ENCODE results near the gene ATP5MC3. TPM values are rescaled to one million over a fixed set of nuclear protein-coding genes. Genes with fewer than 3 reads are reported as not detected.
A peak's percentile ranks its signal among the peaks of the same experiment; 100 is the strongest.

The ATP5MC3 gene
- total and polyA plus RNA-seq, 2 experiments from 2014 or later = 185 to 557 TPM

DNA sequence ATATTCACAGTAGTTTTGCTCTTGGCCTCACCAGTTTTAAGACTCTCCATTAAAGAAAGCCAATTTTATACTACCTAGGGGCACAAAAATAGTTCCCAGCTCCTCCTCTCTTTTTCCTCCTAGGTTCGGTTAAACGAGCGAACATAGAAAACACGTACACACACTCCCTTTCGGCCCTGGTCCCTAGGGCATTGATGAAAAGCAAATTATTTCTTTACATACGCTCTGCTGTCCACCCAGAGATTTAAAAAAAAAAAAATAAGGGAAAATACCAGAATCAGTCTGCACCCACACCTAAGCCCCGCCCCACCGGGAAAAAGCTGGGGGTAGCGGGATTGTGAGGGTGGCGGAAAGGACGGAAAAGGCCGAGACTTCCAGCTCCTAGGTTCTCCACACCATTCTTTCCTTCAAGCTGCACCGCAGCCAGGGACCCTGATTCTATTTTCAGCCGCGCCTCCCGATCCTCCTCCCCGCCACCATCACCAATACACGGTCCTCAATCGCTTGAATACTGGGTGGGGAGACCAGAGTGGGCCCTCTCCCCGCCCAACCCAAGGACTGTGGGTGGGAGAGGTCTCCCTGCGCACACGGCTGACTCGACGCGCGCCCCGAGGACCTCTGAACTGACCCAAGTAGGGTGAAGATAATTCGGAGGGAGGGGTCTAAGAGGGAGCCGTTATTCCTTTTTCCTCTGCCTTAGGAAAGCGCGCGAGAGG, 14.3 kb downstream of the ATP5MC3 start:
- peaks cover 5% of the 10 kb centered on the region for H3K27me3 Mint-ChIP-seq (ENCODE audit: insufficient read depth, low read depth, poor library complexity)
- Histone ChIP-seq H3K4me2 (peak overlapping the region; percentile 90), H3K27ac (ENCODE audit: low read depth) (peak overlapping the region; percentile 96), H3K4me3 (peak overlapping the region; percentile 96), H3K79me2 (replicated peaks; ENCODE audit: insufficient read depth) (peaks cover 55% of the 10 kb centered on the region), H3K4me1 (ENCODE audit: insufficient read depth) (peaks cover 15% of the 10 kb centered on the region; the same call in 1 of the 2 replicates), H4K20me1 (replicated peaks; ENCODE audit: insufficient read depth) (peaks cover 19% of the 10 kb centered on the region; the same call in 1 of the 2 replicates), H3F3A (replicated peaks; ENCODE audit: low read depth) (no peaks in the 10 kb centered on the region), H3K27me3 (ENCODE audit: insufficient read depth) (no peaks in the 10 kb centered on the region), H2AFZ (peak overlapping the region; percentile 91), H3K9me2 (ENCODE audit: insufficient read depth) (no peaks in the 10 kb centered on the region), H3K36me3 (ENCODE audit: insufficient read depth) (no peaks in the 10 kb centered on the region)
- peaks cover 10% of the 10 kb centered on the region; the same call in 2 of the 3 replicates for H3K4me1 Mint-ChIP-seq
- TF ChIP-seq, protein P1, sequence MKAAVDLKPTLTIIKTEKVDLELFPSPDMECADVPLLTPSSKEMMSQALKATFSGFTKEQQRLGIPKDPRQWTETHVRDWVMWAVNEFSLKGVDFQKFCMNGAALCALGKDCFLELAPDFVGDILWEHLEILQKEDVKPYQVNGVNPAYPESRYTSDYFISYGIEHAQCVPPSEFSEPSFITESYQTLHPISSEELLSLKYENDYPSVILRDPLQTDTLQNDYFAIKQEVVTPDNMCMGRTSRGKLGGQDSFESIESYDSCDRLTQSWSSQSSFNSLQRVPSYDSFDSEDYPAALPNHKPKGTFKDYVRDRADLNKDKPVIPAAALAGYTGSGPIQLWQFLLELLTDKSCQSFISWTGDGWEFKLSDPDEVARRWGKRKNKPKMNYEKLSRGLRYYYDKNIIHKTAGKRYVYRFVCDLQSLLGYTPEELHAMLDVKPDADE (IDR thresholded peaks at IDR 0.05) = no peak
- no peak for TF ChIP-seq NANOG (IDR thresholded peaks at IDR 0.05; ENCODE audit: borderline replicate concordance)
- no peak for TF ChIP-seq POLR2AphosphoS5 (IDR thresholded peaks at IDR 0.05; ENCODE audit: low read depth)
- no peaks in the 10 kb centered on the region for H3K9me3 Mint-ChIP-seq
- H3K36me3 Mint-ChIP-seq (ENCODE audit: low read depth) = peaks cover 9% of the 10 kb centered on the region; the same call in 2 of the 3 replicates
- DNase-seq (ENCODE audit: low spot score) (peak; percentile 81), ATAC-seq (peak; percentile 45)
- H3K4me3 Mint-ChIP-seq = peak overlapping the region; percentile 99
- H3K27ac Mint-ChIP-seq = peak overlapping the region; percentile 99

DNA sequence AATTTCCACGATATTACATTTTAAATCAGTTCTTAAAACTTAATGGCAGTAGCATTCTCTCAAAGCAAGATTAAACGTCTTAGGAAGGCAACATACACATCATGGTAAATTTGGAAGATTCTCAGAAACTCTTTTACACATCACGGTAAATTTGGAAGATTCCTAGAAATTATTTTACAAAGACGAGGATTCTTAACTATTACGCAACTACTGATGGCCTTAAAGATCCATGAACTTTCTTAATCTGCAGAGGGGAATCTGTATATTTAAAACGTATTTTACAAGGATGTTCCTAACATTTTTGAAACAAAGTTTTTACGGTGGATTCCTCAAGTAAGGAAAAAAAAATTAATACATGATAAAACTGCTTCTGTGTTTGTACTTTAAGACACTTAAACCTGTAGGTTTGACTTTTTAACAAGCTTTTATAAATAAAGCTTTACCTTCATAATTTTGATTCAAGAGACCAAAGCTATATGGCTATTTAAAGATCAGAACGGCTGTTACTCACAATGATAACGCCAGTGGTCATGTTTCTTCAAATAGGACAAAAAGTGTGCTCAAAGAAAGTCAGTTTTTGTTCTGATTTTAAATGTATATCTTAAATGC, 15.2 kb downstream of the ATP5MC3 start:
- Histone ChIP-seq H3K79me2 (replicated peaks; ENCODE audit: insufficient read depth) (peaks cover 64% of the 10 kb centered on the region), H4K20me1 (replicated peaks; ENCODE audit: insufficient read depth) (peaks cover 23% of the 10 kb centered on the region; the same call in 1 of the 2 replicates), H3F3A (replicated peaks; ENCODE audit: low read depth) (no peaks in the 10 kb centered on the region), H3K4me3 (peak overlapping the region; percentile 96), H3K9me2 (ENCODE audit: insufficient read depth) (no peaks in the 10 kb centered on the region), H3K27me3 (ENCODE audit: insufficient read depth) (no peaks in the 10 kb centered on the region), H3K4me1 (ENCODE audit: insufficient read depth) (peaks cover 15% of the 10 kb centered on the region; the same call in 1 of the 2 replicates), H3K36me3 (ENCODE audit: insufficient read depth) (no peaks in the 10 kb centered on the region), H3K4me2 (peak overlapping the region; percentile 90), H3K27ac (ENCODE audit: low read depth) (peak overlapping the region; percentile 96; the same call in 1 of the 2 replicates), H2AFZ (no peak overlapping the region)
- ATAC-seq = no peak
- Mint-ChIP-seq H3K4me3 (peak overlapping the region; percentile 99), H3K36me3 (ENCODE audit: low read depth) (peaks cover 9% of the 10 kb centered on the region; the same call in 2 of the 3 replicates), H3K9me3 (no peaks in the 10 kb centered on the region), H3K4me1 (peaks cover 10% of the 10 kb centered on the region; the same call in 2 of the 3 replicates), H3K27ac (0 out of 2 replicates have a peak overlapping the region, but pooled peaks have one; percentile 48), H3K27me3 (ENCODE audit: insufficient read depth, low read depth, poor library complexity) (peaks cover 5% of the 10 kb centered on the region)
- no peak for DNase-seq (ENCODE audit: low spot score)
- TF ChIP-seq, protein P2, sequence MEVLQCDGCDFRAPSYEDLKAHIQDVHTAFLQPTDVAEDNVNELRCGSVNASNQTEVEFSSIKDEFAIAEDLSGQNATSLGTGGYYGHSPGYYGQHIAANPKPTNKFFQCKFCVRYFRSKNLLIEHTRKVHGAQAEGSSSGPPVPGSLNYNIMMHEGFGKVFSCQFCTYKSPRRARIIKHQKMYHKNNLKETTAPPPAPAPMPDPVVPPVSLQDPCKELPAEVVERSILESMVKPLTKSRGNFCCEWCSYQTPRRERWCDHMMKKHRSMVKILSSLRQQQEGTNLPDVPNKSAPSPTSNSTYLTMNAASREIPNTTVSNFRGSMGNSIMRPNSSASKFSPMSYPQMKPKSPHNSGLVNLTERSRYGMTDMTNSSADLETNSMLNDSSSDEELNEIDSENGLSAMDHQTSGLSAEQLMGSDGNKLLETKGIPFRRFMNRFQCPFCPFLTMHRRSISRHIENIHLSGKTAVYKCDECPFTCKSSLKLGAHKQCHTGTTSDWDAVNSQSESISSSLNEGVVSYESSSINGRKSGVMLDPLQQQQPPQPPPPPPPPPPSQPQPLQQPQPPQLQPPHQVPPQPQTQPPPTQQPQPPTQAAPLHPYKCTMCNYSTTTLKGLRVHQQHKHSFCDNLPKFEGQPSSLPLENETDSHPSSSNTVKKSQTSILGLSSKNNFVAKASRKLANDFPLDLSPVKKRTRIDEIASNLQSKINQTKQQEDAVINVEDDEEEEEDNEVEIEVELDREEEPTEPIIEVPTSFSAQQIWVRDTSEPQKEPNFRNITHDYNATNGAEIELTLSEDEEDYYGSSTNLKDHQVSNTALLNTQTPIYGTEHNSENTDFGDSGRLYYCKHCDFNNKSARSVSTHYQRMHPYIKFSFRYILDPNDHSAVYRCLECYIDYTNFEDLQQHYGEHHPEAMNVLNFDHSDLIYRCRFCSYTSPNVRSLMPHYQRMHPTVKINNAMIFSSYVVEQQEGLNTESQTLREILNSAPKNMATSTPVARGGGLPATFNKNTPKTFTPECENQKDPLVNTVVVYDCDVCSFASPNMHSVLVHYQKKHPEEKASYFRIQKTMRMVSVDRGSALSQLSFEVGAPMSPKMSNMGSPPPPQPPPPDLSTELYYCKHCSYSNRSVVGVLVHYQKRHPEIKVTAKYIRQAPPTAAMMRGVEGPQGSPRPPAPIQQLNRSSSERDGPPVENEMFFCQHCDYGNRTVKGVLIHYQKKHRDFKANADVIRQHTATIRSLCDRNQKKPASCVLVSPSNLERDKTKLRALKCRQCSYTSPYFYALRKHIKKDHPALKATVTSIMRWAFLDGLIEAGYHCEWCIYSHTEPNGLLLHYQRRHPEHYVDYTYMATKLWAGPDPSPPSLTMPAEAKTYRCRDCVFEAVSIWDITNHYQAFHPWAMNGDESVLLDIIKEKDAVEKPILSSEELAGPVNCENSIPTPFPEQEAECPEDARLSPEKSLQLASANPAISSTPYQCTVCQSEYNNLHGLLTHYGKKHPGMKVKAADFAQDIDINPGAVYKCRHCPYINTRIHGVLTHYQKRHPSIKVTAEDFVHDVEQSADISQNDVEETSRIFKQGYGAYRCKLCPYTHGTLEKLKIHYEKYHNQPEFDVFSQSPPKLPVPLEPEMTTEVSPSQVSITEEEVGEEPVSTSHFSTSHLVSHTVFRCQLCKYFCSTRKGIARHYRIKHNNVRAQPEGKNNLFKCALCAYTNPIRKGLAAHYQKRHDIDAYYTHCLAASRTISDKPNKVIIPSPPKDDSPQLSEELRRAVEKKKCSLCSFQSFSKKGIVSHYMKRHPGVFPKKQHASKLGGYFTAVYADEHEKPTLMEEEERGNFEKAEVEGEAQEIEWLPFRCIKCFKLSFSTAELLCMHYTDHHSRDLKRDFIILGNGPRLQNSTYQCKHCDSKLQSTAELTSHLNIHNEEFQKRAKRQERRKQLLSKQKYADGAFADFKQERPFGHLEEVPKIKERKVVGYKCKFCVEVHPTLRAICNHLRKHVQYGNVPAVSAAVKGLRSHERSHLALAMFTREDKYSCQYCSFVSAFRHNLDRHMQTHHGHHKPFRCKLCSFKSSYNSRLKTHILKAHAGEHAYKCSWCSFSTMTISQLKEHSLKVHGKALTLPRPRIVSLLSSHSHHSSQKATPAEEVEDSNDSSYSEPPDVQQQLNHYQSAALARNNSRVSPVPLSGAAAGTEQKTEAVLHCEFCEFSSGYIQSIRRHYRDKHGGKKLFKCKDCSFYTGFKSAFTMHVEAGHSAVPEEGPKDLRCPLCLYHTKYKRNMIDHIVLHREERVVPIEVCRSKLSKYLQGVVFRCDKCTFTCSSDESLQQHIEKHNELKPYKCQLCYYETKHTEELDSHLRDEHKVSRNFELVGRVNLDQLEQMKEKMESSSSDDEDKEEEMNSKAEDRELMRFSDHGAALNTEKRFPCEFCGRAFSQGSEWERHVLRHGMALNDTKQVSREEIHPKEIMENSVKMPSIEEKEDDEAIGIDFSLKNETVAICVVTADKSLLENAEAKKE (CRISPR knock-in tag; IDR thresholded peaks at IDR 0.05) = no peak
- TF ChIP-seq, protein P3, sequence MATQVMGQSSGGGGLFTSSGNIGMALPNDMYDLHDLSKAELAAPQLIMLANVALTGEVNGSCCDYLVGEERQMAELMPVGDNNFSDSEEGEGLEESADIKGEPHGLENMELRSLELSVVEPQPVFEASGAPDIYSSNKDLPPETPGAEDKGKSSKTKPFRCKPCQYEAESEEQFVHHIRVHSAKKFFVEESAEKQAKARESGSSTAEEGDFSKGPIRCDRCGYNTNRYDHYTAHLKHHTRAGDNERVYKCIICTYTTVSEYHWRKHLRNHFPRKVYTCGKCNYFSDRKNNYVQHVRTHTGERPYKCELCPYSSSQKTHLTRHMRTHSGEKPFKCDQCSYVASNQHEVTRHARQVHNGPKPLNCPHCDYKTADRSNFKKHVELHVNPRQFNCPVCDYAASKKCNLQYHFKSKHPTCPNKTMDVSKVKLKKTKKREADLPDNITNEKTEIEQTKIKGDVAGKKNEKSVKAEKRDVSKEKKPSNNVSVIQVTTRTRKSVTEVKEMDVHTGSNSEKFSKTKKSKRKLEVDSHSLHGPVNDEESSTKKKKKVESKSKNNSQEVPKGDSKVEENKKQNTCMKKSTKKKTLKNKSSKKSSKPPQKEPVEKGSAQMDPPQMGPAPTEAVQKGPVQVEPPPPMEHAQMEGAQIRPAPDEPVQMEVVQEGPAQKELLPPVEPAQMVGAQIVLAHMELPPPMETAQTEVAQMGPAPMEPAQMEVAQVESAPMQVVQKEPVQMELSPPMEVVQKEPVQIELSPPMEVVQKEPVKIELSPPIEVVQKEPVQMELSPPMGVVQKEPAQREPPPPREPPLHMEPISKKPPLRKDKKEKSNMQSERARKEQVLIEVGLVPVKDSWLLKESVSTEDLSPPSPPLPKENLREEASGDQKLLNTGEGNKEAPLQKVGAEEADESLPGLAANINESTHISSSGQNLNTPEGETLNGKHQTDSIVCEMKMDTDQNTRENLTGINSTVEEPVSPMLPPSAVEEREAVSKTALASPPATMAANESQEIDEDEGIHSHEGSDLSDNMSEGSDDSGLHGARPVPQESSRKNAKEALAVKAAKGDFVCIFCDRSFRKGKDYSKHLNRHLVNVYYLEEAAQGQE (IDR thresholded peaks at IDR 0.05; ENCODE audit: unreplicated experiment) = no peak
- TF ChIP-seq EZH2phosphoT487 (IDR thresholded peaks at IDR 0.05; ENCODE audit: unreplicated experiment) (no peak), POLR2AphosphoS5 (IDR thresholded peaks at IDR 0.05; ENCODE audit: low read depth) (no peak), ZNF114 (CRISPR knock-in tag; IDR thresholded peaks at IDR 0.05) (no peak)

All from GM23338 (cell line).